HEK293 (cell line): Measurements from ENCODE around the gene PREX1.
"Not testable (repeated sequence)": the region's sequence is repeated elsewhere in the genome, so short reads cannot be mapped to it uniquely, and the experiment has no call there.

ENCODE experiments used
- CTCF ChIA-PET: fragments of 350-600 bp; formaldehyde crosslinking; extraction: SDS; loops from one replicate; lab custom pipeline; 2021; ENCODE audit warnings: antibody characterized with exemption; lab: Yijun Ruan, JAX
- POLR2A ChIA-PET: fragments of 300-600 bp; formaldehyde crosslinking; extraction: SDS; loops from one replicate; lab custom pipeline; 2020; ENCODE audit warnings: antibody characterized with exemption, inconsistent platforms; lab: Yijun Ruan, JAX
- H3K27ac ChIP-seq: fragments of 200-500 bp; sonication (Bioruptor generic); 2 replicates; pipeline ENCODE4 v1.5.1; 2014; ENCODE audit warnings: low read depth, low read length, control low read depth, inconsistent platforms; ENCODE audit errors: extremely low read depth
- H3K36me3 ChIP-seq, 2 experiments: fragments of 200-500 bp in 1 of 2; sonication (Bioruptor generic) in 1 of 2; 1 replicate in 1 of 2; 2 replicates in 1 of 2; pipeline ENCODE4 v1.5.1; 2014 to 2017; ENCODE audit warnings: inconsistent platforms in 2 of 2, low read length in 2 of 2; ENCODE audit not compliant: control insufficient read depth in 2 of 2, insufficient read depth in 1 of 2
- H3K4me1 ChIP-seq: fragments of 200-500 bp; sonication (Bioruptor generic); 2 replicates; pipeline ENCODE4 v1.5.1; 2014; ENCODE audit warnings: mild to moderate bottlenecking, low read length, inconsistent platforms; ENCODE audit not compliant: control insufficient read depth, insufficient read depth
- H3K4me3 ChIP-seq: 2 replicates; pipeline ENCODE4 v1.5.1; 2011; ENCODE audit warnings: low read depth, mild to moderate bottlenecking, control low read depth, low read length, moderate library complexity
- H3K9me3 ChIP-seq: fragments of 200-500 bp; sonication (Bioruptor generic); 2 replicates; pipeline ENCODE4 v1.5.1; 2014; ENCODE audit warnings: low read depth, low read length, inconsistent platforms; ENCODE audit not compliant: control insufficient read depth, insufficient read depth
- FEZF1 ChIP-seq: fragments of 450-650 bp; formaldehyde crosslinking; IDR thresholded peaks from 2 replicates; pipeline ENCODE4 v1.5.1; 2016; ENCODE audit warnings: missing biosample characterization, missing genetic modification characterization
- GFI1B ChIP-seq: fragments of 450-650 bp; formaldehyde crosslinking; IDR thresholded peaks from 2 replicates; pipeline ENCODE4 v1.5.1; 2016; ENCODE audit warnings: missing biosample characterization, missing genetic modification characterization
- GLIS2 ChIP-seq: fragments of 450-650 bp; formaldehyde crosslinking; IDR thresholded peaks from 2 replicates; pipeline ENCODE4 v1.5.1; 2016; ENCODE audit warnings: missing biosample characterization, missing genetic modification characterization
- HOXA7 ChIP-seq: sonication (generic); formaldehyde crosslinking; IDR thresholded peaks from 2 replicates; pipeline ENCODE4 v1.8.1; 2022; ENCODE audit warnings: missing genetic modification reagents, borderline replicate concordance
- PRDM6 ChIP-seq: fragments of 450-650 bp; formaldehyde crosslinking; IDR thresholded peaks from 2 replicates; pipeline ENCODE4 v1.5.1; 2017; ENCODE audit warnings: missing biosample characterization, missing genetic modification characterization
- ZBTB10 ChIP-seq: fragments of 450-650 bp; formaldehyde crosslinking; IDR thresholded peaks from 2 replicates; pipeline ENCODE4 v1.5.1; 2016; ENCODE audit warnings: missing biosample characterization, missing genetic modification characterization
- ZBTB20 ChIP-seq: fragments of 450-650 bp; formaldehyde crosslinking; IDR thresholded peaks from 2 replicates; pipeline ENCODE4 v1.5.1; 2016; ENCODE audit warnings: missing biosample characterization, missing genetic modification characterization
- ZBTB8A ChIP-seq: fragments of 450-650 bp; formaldehyde crosslinking; IDR thresholded peaks from 2 replicates; pipeline ENCODE4 v1.5.1; 2016; ENCODE audit warnings: missing biosample characterization, missing genetic modification characterization
- ZFP41 ChIP-seq: fragments of 450-650 bp; formaldehyde crosslinking; IDR thresholded peaks from 2 replicates; pipeline ENCODE4 v1.5.1; 2016; ENCODE audit warnings: missing biosample characterization, missing genetic modification characterization, borderline replicate concordance
- ZIC2 ChIP-seq: fragments of 450-650 bp; formaldehyde crosslinking; IDR thresholded peaks from 2 replicates; pipeline ENCODE4 v1.5.1; 2016; ENCODE audit warnings: missing biosample characterization, missing genetic modification characterization
- ZNF132 ChIP-seq: fragments of 450-650 bp; formaldehyde crosslinking; IDR thresholded peaks from 2 replicates; pipeline ENCODE4 v1.5.1; 2017; ENCODE audit warnings: missing biosample characterization, missing genetic modification characterization, borderline replicate concordance
- ZNF133 ChIP-seq: fragments of 450-650 bp; formaldehyde crosslinking; IDR thresholded peaks from 2 replicates; pipeline ENCODE4 v1.5.1; 2016; ENCODE audit warnings: missing biosample characterization, missing genetic modification characterization
- ZNF138 ChIP-seq: fragments of 450-650 bp; formaldehyde crosslinking; IDR thresholded peaks from 2 replicates; pipeline ENCODE4 v1.5.1; 2016; ENCODE audit warnings: missing biosample characterization, missing genetic modification characterization, borderline replicate concordance
- ZNF302 ChIP-seq: fragments of 450-650 bp; formaldehyde crosslinking; IDR thresholded peaks from 2 replicates; pipeline ENCODE4 v1.5.1; 2016; ENCODE audit warnings: missing biosample characterization, missing genetic modification characterization, low read depth
- ZNF335 ChIP-seq: fragments of 450-650 bp; formaldehyde crosslinking; conservative IDR thresholded peaks from 2 replicates; pipeline ENCODE4 v1.5.1; 2016; ENCODE audit warnings: missing biosample characterization, missing genetic modification characterization
- ZNF391 ChIP-seq: fragments of 450-650 bp; formaldehyde crosslinking; IDR thresholded peaks from 2 replicates; pipeline ENCODE4 v1.5.1; 2016; ENCODE audit warnings: low read depth, missing biosample characterization, missing genetic modification characterization, borderline replicate concordance
- ZNF558 ChIP-seq: fragments of 450-650 bp; formaldehyde crosslinking; IDR thresholded peaks from 2 replicates; pipeline ENCODE4 v1.5.1; 2016; ENCODE audit warnings: missing biosample characterization, missing genetic modification characterization
- ZNF585B ChIP-seq: fragments of 450-650 bp; formaldehyde crosslinking; IDR thresholded peaks from 2 replicates; pipeline ENCODE4 v1.5.1; 2016; ENCODE audit warnings: missing biosample characterization, missing genetic modification characterization
- ZNF677 ChIP-seq: fragments of 450-650 bp; IDR thresholded peaks from 2 replicates; pipeline ENCODE4 v1.5.0; 2018; ENCODE audit warnings: missing biosample characterization, mild to moderate bottlenecking, missing genetic modification characterization, moderate library complexity
- TF ChIP-seq, protein P1 (sequence below): fragments of 450-650 bp; formaldehyde crosslinking; IDR thresholded peaks from 2 replicates; pipeline ENCODE4 v1.5.1; 2016; ENCODE audit warnings: missing biosample characterization, missing genetic modification characterization
- TF ChIP-seq, protein P2 (sequence below): fragments of 450-650 bp; IDR thresholded peaks from 2 replicates; pipeline ENCODE4 v1.5.1; 2018; ENCODE audit warnings: missing biosample characterization, mild to moderate bottlenecking, missing genetic modification characterization
- TF ChIP-seq, protein P3 (sequence below): fragments of 450-650 bp; formaldehyde crosslinking; optimal IDR thresholded peaks from 2 replicates; pipeline ENCODE3; 2016; ENCODE audit warnings: missing biosample characterization, mild to moderate bottlenecking, missing genetic modification characterization
- TF ChIP-seq, protein P4 (sequence below): fragments of 450-650 bp; formaldehyde crosslinking; conservative IDR thresholded peaks from 2 replicates; pipeline ENCODE4 v1.5.1; 2016; ENCODE audit warnings: low read depth, missing biosample characterization, missing genetic modification characterization

PREX1 gene

DNA sequence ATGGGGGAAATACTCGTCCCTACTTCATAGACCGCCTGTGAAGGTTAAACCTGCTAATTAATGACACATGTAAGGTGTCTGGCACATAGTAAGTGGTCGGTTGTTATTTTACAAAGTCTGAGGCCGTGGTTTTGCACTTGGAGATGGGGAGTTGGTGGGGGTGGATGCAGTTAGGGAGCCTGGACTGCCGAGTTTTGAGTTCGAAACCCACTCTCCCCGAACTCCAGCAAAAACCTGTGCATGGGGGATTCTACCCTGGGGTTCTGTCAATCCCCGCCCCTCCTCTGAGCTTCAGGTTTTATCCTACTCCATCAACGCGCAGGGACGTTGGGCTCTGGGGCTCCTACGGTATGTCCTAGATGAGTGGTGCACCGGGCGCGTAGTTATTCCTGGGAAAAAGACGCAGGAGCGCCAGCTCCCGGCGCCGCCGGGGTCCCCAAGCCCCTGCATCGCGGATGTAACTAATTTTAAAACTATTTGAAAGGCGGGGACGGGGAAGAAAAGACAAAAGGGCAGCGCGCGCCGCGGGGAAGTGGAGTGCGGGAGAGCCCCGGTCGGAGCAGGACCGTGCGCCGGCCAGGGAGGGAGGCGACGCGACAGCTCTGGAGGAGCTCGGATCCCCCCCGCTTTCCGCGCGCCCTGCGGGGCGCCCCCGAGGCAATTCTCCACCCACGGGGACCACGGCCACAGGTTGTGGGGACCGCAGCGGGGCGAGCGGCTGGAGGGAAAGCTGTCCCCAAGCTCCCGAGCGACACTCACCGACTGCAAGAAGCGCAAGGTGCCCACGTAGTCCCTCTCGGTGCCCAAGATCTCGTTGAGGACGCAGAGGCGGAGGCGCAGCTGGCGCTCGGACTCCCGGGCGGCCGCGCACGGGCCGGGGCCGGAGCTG lies 672 bp downstream of the PREX1 start (continued):
- TF ChIP-seq ZNF302 (tag by site-specific recombination) (no peak), ZNF132 (tag by site-specific recombination) (no peak), ZNF585B (tag by site-specific recombination) (no peak), ZBTB10 (tag by site-specific recombination) (peak; percentile 60; the same call in 1 of the 2 replicates), PRDM6 (tag by site-specific recombination) (no peak), ZNF133 (no peak), ZBTB8A (peak; percentile 50), ZBTB20 (tag by site-specific recombination) (0 out of 2 replicates have a peak, but pooled peaks have one; percentile 45), FEZF1 (tag by site-specific recombination) (no peak), ZIC2 (tag by site-specific recombination) (peak; percentile 77), GLIS2 (peak; percentile 69), ZNF558 (no peak), HOXA7 (CRISPR knock-in tag) (no peak), GFI1B (tag by site-specific recombination) (no peak), ZNF335 (tag by site-specific recombination) (peak; percentile 64), ZNF391 (tag by site-specific recombination) (no peak), ZNF677 (tag by site-specific recombination) (no peak), ZFP41 (tag by site-specific recombination) (no peak), ZNF138 (tag by site-specific recombination) (no peak)
- TF ChIP-seq, protein P1, sequence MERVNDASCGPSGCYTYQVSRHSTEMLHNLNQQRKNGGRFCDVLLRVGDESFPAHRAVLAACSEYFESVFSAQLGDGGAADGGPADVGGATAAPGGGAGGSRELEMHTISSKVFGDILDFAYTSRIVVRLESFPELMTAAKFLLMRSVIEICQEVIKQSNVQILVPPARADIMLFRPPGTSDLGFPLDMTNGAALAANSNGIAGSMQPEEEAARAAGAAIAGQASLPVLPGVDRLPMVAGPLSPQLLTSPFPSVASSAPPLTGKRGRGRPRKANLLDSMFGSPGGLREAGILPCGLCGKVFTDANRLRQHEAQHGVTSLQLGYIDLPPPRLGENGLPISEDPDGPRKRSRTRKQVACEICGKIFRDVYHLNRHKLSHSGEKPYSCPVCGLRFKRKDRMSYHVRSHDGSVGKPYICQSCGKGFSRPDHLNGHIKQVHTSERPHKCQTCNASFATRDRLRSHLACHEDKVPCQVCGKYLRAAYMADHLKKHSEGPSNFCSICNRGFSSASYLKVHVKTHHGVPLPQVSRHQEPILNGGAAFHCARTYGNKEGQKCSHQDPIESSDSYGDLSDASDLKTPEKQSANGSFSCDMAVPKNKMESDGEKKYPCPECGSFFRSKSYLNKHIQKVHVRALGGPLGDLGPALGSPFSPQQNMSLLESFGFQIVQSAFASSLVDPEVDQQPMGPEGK (tag by site-specific recombination), result peak; percentile 16; the same call in 1 of the 2 replicates
- TF ChIP-seq, protein P2, sequence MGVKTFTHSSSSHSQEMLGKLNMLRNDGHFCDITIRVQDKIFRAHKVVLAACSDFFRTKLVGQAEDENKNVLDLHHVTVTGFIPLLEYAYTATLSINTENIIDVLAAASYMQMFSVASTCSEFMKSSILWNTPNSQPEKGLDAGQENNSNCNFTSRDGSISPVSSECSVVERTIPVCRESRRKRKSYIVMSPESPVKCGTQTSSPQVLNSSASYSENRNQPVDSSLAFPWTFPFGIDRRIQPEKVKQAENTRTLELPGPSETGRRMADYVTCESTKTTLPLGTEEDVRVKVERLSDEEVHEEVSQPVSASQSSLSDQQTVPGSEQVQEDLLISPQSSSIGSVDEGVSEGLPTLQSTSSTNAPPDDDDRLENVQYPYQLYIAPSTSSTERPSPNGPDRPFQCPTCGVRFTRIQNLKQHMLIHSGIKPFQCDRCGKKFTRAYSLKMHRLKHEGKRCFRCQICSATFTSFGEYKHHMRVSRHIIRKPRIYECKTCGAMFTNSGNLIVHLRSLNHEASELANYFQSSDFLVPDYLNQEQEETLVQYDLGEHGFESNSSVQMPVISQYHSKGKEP (tag by site-specific recombination), result no peak
- TF ChIP-seq, protein P3, sequence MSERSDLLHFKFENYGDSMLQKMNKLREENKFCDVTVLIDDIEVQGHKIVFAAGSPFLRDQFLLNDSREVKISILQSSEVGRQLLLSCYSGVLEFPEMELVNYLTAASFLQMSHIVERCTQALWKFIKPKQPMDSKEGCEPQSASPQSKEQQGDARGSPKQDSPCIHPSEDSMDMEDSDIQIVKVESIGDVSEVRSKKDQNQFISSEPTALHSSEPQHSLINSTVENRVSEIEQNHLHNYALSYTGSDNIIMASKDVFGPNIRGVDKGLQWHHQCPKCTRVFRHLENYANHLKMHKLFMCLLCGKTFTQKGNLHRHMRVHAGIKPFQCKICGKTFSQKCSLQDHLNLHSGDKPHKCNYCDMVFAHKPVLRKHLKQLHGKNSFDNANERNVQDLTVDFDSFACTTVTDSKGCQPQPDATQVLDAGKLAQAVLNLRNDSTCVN (tag by site-specific recombination), result peak; percentile 88
- TF ChIP-seq, protein P4, sequence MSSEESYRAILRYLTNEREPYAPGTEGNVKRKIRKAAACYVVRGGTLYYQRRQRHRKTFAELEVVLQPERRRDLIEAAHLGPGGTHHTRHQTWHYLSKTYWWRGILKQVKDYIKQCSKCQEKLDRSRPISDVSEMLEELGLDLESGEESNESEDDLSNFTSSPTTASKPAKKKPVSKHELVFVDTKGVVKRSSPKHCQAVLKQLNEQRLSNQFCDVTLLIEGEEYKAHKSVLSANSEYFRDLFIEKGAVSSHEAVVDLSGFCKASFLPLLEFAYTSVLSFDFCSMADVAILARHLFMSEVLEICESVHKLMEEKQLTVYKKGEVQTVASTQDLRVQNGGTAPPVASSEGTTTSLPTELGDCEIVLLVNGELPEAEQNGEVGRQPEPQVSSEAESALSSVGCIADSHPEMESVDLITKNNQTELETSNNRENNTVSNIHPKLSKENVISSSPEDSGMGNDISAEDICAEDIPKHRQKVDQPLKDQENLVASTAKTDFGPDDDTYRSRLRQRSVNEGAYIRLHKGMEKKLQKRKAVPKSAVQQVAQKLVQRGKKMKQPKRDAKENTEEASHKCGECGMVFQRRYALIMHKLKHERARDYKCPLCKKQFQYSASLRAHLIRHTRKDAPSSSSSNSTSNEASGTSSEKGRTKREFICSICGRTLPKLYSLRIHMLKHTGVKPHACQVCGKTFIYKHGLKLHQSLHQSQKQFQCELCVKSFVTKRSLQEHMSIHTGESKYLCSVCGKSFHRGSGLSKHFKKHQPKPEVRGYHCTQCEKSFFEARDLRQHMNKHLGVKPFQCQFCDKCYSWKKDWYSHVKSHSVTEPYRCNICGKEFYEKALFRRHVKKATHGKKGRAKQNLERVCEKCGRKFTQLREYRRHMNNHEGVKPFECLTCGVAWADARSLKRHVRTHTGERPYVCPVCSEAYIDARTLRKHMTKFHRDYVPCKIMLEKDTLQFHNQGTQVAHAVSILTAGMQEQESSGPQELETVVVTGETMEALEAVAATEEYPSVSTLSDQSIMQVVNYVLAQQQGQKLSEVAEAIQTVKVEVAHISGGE (tag by site-specific recombination), result 0 out of 2 replicates have a peak, but pooled peaks have one; percentile 23

DNA sequence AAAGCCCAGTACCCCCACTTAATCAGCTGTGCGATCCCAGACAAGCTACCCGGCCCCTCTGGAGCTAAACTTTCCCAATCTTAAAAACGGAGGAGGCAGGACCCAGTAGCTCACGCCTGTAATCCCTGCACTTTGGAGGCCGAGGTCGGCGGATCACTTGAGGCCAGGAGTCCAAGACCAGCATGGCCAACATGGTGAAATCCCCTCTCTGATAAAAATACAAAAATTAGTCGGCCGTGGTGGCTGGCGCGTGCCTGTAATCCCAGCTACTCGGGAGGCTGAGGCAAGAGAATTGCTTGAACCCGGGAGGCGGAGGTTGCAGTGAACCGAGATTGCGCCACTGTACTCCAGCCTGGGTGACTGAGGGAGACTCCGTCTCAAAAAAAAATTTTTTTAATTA lies 1.3 kb downstream of the PREX1 start:
- H3K36me3 ChIP-seq, H3K4me1 ChIP-seq, H3K27ac ChIP-seq, H3K4me3 ChIP-seq, POLR2A ChIA-PET, H3K9me3 ChIP-seq: not testable (repeated sequence)
- CTCF ChIA-PET, result interaction anchor here (0.6 to 2.3 kb wide), 2 partner anchors 78 to 171 kb away, joined by 6 read pairs; no protein-coding TSS in a partner anchor
